ENCODE measurements around the gene SMARCA5. TPM values are rescaled to one million over a fixed set of nuclear protein-coding genes. Genes with fewer than 3 reads are reported as not detected.
A peak's percentile ranks its signal among the peaks of the same experiment; 100 is the strongest.

Gene SMARCA5
- total and polyA plus RNA-seq, 9 of the 15 experiments (the other 6 are each of a cell fraction or from before 2014, with no cell fraction given): 21.6 to 57.8 (median 34.6) TPM

- TF ChIP-seq HNRNPLL (IDR thresholded peaks at IDR 0.05; ENCODE audit: low read depth, low read length, poor library complexity, severe bottlenecking) (peak; percentile 44), MTA1 (IDR thresholded peaks at IDR 0.05; ENCODE audit: borderline replicate concordance) (peak; percentile 85), CBX3 (IDR thresholded peaks at IDR 0.05; ENCODE audit: borderline replicate concordance in 1 of 2, low read length in 2 of 2) (0 out of 3 replicates have a peak, but pooled peaks of 1 of the 2 experiments have one; percentile 11), DPF2 (IDR thresholded peaks at IDR 0.05) (no peak), ZNF212 (CRISPR knock-in tag; IDR thresholded peaks at IDR 0.05) (peak; percentile 15; the same call in 1 of the 2 replicates), ZNF12 (CRISPR knock-in tag; IDR thresholded peaks at IDR 0.05) (peak; percentile 53; the same call in 1 of the 2 replicates), GTF2E2 (tag; IDR thresholded peaks at IDR 0.05) (0 out of 2 replicates have a peak, but pooled peaks have one; percentile 15), NCOA2 (IDR thresholded peaks at IDR 0.05; ENCODE audit: partially characterized antibody in 2 of 2) (no peak), HDAC2 (IDR thresholded peaks at IDR 0.05) (no peak), EZH2 (IDR thresholded peaks at IDR 0.05; ENCODE audit: borderline replicate concordance, low read depth, low read length) (no peak), PHF20 (IDR thresholded peaks at IDR 0.05; ENCODE audit: partially characterized antibody) (peak; percentile 68), BRCA1 (IDR thresholded peaks at IDR 0.05) (no peak), BRCA1 (CRISPR knock-in tag; IDR thresholded peaks at IDR 0.05) (no peak), FOSL1 (tag; conservative IDR thresholded peaks at IDR 0.05) (0 out of 2 replicates have a peak, but pooled peaks have one; percentile 38), ZNF431 (CRISPR knock-in tag; IDR thresholded peaks at IDR 0.05) (0 out of 2 replicates have a peak, but pooled peaks have one; percentile 34), GTF2B (IDR thresholded peaks at IDR 0.05; ENCODE audit: extremely low read depth, insufficient read length) (no peak), NONO (IDR thresholded peaks at IDR 0.05; ENCODE audit: low read depth in 2 of 2, low read length in 1 of 2) (0 out of 4 replicates have a peak, but pooled peaks of 1 of the 2 experiments have one; percentile 35), KDM2B (CRISPR knock-in tag; IDR thresholded peaks at IDR 0.05) (no peak), ZNF408 (CRISPR knock-in tag; IDR thresholded peaks at IDR 0.05; ENCODE audit: low read depth) (no peak), MAFF (IDR thresholded peaks at IDR 0.05; ENCODE audit: low read length) (peak; percentile 55; the same call in 1 of the 2 replicates)
- TF ChIP-seq, protein P1, sequence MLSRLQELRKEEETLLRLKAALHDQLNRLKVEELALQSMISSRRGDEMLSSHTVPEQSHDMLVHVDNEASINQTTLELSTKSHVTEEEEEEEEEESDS (CRISPR knock-in tag; IDR thresholded peaks at IDR 0.05): no peak
- TF ChIP-seq, protein P2, sequence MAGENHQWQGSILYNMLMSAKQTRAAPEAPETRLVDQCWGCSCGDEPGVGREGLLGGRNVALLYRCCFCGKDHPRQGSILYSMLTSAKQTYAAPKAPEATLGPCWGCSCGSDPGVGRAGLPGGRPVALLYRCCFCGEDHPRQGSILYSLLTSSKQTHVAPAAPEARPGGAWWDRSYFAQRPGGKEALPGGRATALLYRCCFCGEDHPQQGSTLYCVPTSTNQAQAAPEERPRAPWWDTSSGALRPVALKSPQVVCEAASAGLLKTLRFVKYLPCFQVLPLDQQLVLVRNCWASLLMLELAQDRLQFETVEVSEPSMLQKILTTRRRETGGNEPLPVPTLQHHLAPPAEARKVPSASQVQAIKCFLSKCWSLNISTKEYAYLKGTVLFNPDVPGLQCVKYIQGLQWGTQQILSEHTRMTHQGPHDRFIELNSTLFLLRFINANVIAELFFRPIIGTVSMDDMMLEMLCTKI (IDR thresholded peaks at IDR 0.05; ENCODE audit: partially characterized antibody): no peak
- TF ChIP-seq, protein P3, sequence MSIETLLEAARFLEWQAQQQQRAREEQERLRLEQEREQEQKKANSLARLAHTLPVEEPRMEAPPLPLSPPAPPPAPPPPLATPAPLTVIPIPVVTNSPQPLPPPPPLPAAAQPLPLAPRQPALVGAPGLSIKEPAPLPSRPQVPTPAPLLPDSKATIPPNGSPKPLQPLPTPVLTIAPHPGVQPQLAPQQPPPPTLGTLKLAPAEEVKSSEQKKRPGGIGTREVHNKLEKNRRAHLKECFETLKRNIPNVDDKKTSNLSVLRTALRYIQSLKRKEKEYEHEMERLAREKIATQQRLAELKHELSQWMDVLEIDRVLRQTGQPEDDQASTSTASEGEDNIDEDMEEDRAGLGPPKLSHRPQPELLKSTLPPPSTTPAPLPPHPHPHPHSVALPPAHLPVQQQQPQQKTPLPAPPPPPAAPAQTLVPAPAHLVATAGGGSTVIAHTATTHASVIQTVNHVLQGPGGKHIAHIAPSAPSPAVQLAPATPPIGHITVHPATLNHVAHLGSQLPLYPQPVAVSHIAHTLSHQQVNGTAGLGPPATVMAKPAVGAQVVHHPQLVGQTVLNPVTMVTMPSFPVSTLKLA (conservative IDR thresholded peaks at IDR 0.05): peak; percentile 54 to 84
These were observed at the start of gene SMARCA5 (continued) for GRCh38 chr4:143513314-143514168.

Measured in K562 (cell line).